H1 (cell line): Measurements from ENCODE around the gene TRAPPC5. TPM values are rescaled to one million over a fixed set of nuclear protein-coding genes. Genes with fewer than 3 reads are reported as not detected.

Experiments
- BACH1 ChIP-seq: IDR thresholded peaks from 2 replicates; pipeline ENCODE4 v1.6.1; 2012; ENCODE audit warnings: low read length, improper control_type of control experiment
- CHD1 ChIP-seq: IDR thresholded peaks from 2 replicates; pipeline ENCODE4 v1.6.1; 2012; ENCODE audit warnings: low read depth, low read length, improper control_type of control experiment
- NANOG ChIP-seq: IDR thresholded peaks from 2 replicates; pipeline ENCODE4 v1.6.1; 2011; ENCODE audit warnings: low read length, low read depth, mild to moderate bottlenecking, inconsistent platforms; ENCODE audit not compliant: insufficient read depth, poor library complexity, severe bottlenecking
- NRF1 ChIP-seq: IDR thresholded peaks from 2 replicates; pipeline ENCODE4 v1.6.1; 2011; ENCODE audit warnings: mild to moderate bottlenecking, low read depth, low read length, improper control_type of control experiment
- PHF8 ChIP-seq: fragments of 200-600 bp; sonication (generic); conservative IDR thresholded peaks from 2 replicates; pipeline ENCODE4 v1.7.1; 2012; ENCODE audit warnings: low read depth, mild to moderate bottlenecking, inconsistent platforms, low read length, moderate library complexity
- POLR2A ChIP-seq, 2 experiments: IDR thresholded peaks; 1 replicate in 1 of 2; 2 replicates in 1 of 2; pipeline ENCODE4 v1.6.1; 2011; ENCODE audit warnings: low read depth in 2 of 2, low read length in 2 of 2, mild to moderate bottlenecking in 2 of 2; ENCODE audit errors: control extremely low read depth in 1 of 2
- RXRA ChIP-seq: IDR thresholded peaks from 2 replicates; pipeline ENCODE4 v1.6.1; 2011; ENCODE audit warnings: low read depth, mild to moderate bottlenecking, low read length, moderate library complexity; ENCODE audit not compliant: insufficient read depth
- SP4 ChIP-seq: IDR thresholded peaks from 2 replicates; pipeline ENCODE4 v1.6.1; 2012; ENCODE audit warnings: low read length, inconsistent platforms
- SUZ12 ChIP-seq: fragments of 200-600 bp; sonication (generic); IDR thresholded peaks from 2 replicates; pipeline ENCODE4 v1.6.1; 2012; ENCODE audit warnings: mild to moderate bottlenecking, inconsistent platforms, low read length, moderate library complexity, mixed read lengths
- TAF7 ChIP-seq: optimal IDR thresholded peaks from 2 replicates; pipeline ENCODE3; 2011; ENCODE audit warnings: low read depth, mild to moderate bottlenecking, inconsistent platforms, low read length, moderate library complexity, borderline replicate concordance
- TEAD4 ChIP-seq: IDR thresholded peaks from 2 replicates; pipeline ENCODE4 v1.6.1; 2012; ENCODE audit warnings: low read depth, low read length, inconsistent platforms, mixed read lengths
- polyA plus RNA-seq, 7 experiments: library from polyadenylated mRNA; depleted of rRNA in 3 of 7; stranded (reverse) in 5 of 7; unstranded in 2 of 7; fragments of >200 nt in 5 of 7; fragments of 200-250 nt in 2 of 7; gene quantifications; 1 replicate in 5 of 7; 2 replicates in 1 of 7; 4 replicates in 1 of 7; pipeline versions ENCODE4 v1.2.1 to v1.2.3, GENCODE V29; 2011 to 2013; ENCODE audit warnings: missing spikeins in 2 of 7, mixed read lengths in 2 of 7
- total RNA-seq: library from RNA; stranded (reverse); fragmentation: NEBNext Ultra II Directional; extraction: Animal tissue kit (Norgen Biotek cat#: 25700); gene quantifications from 2 replicates; pipeline ENCODE4 v1.2.1, GENCODE V29; 2021

Gene TRAPPC5
- total and polyA plus RNA-seq, 2 of the 8 experiments (the other 6 are each of a cell fraction or from before 2014, with no cell fraction given) = 109 to 120 TPM

DNA sequence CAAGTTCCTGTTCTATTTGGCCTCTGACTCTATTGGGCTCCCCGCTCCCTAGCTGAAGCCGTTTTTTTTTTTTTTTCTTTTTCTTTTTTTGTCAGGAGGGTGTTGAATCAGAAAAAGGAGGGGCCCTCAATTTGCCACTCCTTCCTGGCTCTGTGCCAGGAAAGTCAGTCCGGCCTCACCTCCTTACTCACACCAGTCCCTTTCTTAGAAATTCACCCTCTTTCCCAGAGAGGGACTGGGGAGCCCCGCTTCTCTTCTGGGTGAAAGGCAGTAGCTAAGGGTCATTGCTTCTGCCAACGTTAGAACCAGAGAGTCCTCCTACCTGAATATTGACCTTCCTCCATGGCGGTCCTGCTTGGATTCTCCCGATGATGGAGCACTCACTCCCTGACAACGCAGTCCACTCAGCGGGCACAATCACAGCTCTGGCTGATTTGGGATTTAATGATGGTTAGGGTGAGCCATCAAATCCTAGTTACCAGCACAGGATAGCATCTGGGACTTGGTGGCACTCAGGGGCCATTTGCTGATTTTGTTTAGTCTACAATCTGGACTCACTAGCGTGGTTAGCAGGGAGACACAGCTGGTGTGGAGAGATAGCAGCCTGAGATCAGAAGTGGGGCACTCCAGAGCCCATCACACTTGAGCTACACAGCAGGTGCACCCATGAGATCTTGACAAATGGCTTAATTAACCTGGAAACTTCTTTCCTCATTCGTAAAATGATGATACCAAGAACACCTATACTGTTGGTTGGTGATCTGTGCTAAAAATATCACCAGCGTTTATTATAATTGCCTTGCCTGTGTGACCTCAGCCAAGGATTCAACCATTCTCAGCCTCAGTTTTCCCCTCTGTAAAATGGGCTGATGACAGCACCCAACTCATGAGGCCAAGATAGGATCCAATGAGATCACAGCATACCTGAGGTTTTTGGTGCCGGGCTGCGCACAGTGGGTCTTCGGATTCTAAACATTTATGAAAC, 19.1 kb downstream of the TRAPPC5 start (continued):
- TF ChIP-seq BACH1 (no peak), TAF7 (no peak), NANOG (no peak), PHF8 (no peak), CHD1 (no peak), TEAD4 (no peak), SUZ12 (no peak), POLR2A (IDR thresholded peaks at IDR 0.05; ENCODE audit: control extremely low read depth in 1 of 2, low read depth in 2 of 2, low read length in 2 of 2) (no peak), NRF1 (no peak), SP4 (no peak), RXRA (no peak)
